Stromal cell of bone marrow (primary cell): ENCODE data around the gene ADAD1.

Experiments
- DNase-seq: peaks from one replicate; pipeline ENCODE4 v3.0.0-alpha.2; 2012; ENCODE audit warnings: low read depth

Gene ADAD1

GRCh38 chr4:122456231-122457116 is 77.7 kb downstream of the ADAD1 start, which contains the start of gene IL2:
Gene IL2 (minus strand): TSS chr4:122456725. CDS start chr4:122456440, 285 bp downstream.
- DNase-seq, result no peak

- no peak for DNase-seq
Observed at GRCh38 chr4:122458625-122459024, 79.8 kb downstream of the ADAD1 start.

- no peak for DNase-seq
Observed at GRCh38 chr4:122469457-122469856, 90.6 kb downstream of the ADAD1 start.

GRCh38 chr4:122475233-122475632 is 96.4 kb downstream of the ADAD1 start:
- no peak for DNase-seq

GRCh38 chr4:122476126-122476525 is 97.3 kb downstream of the ADAD1 start:
- DNase-seq, result no peak

- no peak for DNase-seq
Observed at GRCh38 chr4:122476745-122477144, 97.9 kb downstream of the ADAD1 start.
